Activated CD8-positive, alpha-beta memory T cell treated with anti-CD3 and anti-CD28 coated beads for 4 hours (primary cell): ENCODE results near the gene CCT7.

Source experiments
- DNase-seq, 2 donors: peaks; one replicate each; pipeline ENCODE4 v3.0.0-alpha.2; 2020; ENCODE audit warnings: low read depth in 2 of 2

Gene CCT7

GRCh38 chr2:73225513-73226360, 8.4 kb upstream of the CCT7 start:
- no peak for DNase-seq

DNA sequence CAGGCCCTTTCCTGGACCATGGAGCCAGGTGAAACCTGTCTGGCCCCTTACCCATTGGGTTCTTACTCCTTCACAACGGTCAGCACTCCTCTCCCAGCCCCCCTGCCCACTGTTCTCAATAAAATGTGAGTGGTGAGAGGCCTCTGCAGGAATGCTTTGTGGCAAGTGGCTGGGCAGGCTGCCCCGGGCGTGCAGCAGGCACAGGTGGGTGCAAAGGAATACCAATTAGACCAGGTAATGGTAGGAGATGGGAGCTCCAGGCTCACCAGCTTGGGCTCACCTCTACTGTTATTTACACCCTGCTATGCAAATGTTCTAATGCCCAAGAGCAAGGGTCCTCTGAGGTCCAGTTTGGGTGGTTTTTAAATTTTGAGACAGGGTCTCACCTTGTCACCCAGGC, 7.0 kb upstream of the CCT7 start:
- DNase-seq = no peak

DNA sequence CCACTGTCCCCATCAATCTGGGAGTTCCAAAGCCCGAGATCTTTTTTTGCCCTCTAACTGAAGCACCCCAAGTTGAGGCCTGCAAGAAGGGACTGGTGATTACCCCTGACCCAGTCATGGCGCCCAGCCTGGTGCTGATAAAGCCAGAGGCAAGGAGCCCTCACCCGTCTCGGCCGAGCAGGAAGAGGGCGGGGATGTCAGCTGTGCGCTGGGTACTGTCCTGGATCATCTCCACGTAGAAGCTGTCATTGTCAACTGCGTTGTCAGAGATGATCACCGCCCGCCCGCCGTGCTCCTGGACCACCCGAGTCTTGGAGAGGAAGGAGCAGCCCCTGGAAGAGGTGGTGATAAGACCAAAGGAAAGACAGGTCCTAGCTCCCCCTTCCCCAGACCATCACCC, 5.5 kb upstream of the CCT7 start:
- DNase-seq = no peak

GRCh38 chr2:73232403-73233153, 1.5 kb upstream of the CCT7 start:
- DNase-seq = peak in 1 of 2 donors; percentile 7

DNA sequence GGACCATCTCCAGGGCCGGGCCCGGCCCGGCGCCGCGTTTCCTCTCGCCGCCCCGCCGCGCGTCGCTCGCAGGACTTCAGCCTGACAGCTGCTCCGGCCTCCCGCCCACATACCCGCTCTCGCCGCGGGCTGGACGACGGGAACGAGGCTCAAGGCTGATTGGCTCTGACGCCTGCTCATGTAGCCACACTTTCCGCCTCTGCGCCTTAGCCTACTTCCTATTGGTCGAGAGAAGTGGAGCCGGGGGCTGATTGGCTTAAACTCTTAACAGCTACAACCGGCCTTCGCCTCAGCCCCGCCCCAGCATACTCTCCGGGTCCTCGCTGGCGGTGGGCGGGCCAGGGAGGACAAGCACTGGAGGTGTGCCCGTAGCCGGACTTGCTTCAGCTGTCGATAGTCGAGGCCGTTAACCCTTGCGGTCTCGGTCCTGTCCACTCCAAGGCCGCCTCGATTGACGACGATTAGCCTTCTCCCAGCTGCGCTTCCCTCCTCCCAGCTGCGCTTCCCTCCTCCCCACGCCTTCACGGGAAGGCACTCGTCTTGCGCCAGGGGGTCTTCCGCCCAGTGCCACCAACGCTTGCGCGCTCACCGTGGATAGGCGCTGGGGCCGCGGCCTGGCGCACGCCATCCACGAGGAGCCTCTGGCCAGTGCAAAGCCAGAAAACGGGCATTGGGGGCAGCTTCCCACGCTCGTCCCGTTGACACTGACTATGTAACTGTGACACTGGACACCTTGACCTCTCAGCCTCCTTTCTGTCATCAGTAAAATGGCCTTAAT, 765 bp upstream of the CCT7 start, which contains the start of gene PRADC1:
Gene PRADC1 (minus strand): TSS at position 86 of the 778 bp plus-strand sequence. CDS start 79 bp downstream, at position 7.
- DNase-seq = peak; percentile 85 to 91

GRCh38 chr2:73235315-73236028, 1.4 kb downstream of the CCT7 start:
- DNase-seq = no peak

DNA sequence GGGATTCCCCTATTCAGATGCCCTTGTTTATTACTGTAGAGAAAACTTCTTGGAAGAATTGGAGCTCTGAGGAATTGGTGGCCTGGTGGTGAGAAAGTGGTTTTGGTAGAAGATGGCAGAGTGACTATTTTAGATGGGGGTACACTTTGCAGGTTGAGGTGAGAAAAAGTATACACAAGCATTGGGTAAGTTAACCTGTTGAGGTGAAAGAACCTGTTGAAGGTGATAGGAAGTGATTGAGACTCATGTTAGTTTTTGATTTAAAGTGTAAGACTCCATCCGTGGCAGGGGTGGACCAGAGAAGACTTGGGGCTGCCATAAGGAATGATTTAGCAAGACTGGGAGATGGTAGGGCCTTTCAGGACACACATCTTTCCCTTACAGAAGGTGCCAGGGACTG, 3.1 kb downstream of the CCT7 start:
- no peak for DNase-seq

- no peak for DNase-seq
Observed at GRCh38 chr2:73238149-73238548, 4.0 kb downstream of the CCT7 start.

GRCh38 chr2:73238976-73239375, 4.9 kb downstream of the CCT7 start:
- DNase-seq = no peak

DNA sequence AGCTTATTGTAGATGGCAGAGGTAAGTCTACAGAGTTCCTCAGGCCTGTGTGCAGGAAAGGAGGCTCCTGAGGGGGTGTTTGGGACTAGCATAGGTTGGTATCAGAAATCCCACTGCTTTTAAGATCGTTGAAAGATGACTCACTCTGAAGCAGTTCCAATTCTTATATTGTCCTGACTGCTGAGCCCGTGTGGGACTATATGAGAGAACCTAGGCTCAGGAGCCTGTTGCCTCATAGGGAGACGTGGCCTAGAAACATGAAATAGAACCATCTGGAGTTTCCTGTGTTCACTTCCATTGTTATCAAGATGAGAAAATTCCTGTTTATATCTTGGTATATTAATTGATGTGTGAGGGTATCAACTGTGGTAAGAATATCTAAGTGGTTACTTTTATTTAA, 5.7 kb downstream of the CCT7 start:
- no peak for DNase-seq

- DNase-seq = no peak
Observed at GRCh38 chr2:73243884-73244570, 9.9 kb downstream of the CCT7 start.

GRCh38 chr2:73244580-73244979, 10.5 kb downstream of the CCT7 start:
- no peak for DNase-seq

DNA sequence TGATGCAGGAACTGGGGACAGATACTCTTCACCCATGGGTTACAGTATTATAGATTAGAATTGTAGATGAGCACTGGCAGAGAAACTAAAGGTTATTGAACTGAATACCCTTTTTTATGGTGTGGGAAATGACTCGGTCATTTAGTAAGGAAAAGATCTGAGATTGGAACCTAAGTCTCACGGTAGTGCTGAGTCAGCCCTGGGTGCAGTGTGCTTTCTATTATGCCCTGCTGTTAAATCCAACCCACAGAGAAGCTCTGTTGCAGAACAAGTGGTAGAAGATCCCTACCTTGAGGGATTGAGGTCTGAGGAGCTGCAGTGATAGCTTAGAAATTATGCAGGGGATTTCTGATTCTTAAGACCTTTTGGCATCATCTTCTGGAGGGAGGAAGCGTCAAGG, 12.7 kb downstream of the CCT7 start:
- DNase-seq = no peak

DNA sequence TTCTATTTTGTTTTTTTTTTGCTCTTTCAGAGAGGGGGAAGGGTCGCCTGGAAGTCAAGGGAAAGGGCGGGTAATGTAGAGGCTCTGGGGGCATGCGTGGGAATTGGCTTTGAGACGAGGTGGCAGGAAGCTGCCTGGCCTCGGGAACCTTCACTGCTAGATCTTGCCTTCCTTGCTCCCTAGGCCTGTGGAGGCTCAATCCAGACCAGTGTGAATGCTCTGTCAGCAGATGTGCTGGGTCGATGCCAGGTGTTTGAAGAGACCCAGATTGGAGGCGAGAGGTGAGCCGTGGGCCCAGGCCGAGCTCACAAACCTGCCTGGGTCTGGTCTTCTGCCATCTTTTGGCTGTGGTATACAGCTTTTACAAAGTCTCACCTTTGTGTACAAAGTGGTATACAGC, 15.5 kb downstream of the CCT7 start:
- DNase-seq = no peak

- no peak for DNase-seq
Observed at GRCh38 chr2:73250872-73251846, 17.1 kb downstream of the CCT7 start.

DNA sequence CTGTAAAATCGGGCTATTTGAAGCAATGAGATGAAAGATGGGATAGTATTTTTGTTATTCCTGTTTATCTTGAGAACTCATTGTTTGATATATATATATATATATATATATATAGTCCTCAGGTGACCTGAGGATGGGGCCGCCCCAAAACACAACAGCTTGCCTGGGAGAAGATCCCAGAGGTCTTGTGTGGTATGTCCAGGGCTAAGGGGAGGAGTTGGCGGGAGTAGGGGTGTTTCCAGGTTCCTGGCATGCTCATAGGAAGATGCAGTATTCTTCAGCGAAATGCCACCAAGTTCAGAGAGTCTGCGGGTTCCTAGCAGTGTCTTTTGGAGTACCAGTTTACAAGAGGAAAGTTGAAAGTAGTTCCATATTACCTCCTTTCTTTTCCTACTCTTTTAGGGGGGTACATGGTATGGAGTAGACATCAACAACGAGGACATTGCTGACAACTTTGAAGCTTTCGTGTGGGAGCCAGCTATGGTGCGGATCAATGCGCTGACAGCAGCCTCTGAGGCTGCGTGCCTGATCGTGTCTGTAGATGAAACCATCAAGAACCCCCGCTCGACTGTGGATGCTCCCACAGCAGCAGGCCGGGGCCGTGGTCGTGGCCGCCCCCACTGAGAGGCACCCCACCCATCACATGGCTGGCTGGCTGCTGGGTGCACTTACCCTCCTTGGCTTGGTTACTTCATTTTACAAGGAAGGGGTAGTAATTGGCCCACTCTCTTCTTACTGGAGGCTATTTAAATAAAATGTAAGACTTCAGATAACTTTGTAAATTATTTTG, 18.3 kb downstream of the CCT7 start:
- DNase-seq = no peak

DNA sequence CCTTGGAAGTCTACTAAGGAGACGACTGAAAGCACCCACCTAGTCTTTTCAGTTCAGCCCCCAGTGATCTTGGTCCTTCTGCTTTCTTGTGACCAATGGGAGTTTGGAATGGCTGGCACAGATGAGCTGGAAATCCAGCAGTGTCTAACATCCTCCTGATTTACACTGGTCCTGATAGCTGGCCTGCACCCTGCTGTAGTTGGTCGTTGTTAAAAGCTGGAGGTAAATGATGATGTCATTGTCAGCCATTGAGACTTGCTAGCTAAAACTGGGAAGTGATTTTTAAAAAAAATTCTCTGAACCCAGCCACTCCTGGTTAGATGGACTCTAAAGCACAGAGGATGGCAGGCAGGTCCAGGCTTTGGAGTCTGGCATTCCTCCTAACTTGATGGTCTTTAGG, 19.3 kb downstream of the CCT7 start:
- DNase-seq = no peak

DNA sequence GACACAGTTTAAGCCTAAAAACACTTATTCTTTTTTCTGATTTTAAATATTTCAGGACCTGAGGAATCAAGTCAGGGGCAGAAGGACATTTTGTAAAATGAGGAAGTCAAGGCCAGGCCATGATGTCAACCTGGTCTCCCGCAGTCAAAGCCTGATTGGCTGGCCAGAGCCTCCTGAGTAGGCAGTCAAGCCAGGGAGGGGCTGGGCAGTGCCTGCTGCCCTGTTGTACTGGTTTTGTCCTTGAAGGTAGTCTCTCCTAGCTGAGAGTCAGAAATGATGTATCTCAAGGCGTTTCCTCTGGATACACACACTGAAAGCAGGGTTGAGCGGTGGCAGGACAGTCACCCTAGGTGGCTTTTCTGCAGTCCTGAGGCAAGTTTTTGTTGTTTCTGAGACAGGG, 19.8 kb downstream of the CCT7 start:
- DNase-seq = no peak
